Panc1 (cell line): ENCODE data around the gene TOP1. TPM values are rescaled to one million over a fixed set of nuclear protein-coding genes. Genes with fewer than 3 reads are reported as not detected.

Experiments
- ATAC-seq: fragments of 200-7000 bp; cut with Tn5 transposase; 2 replicates; pipeline ENCODE4 v1.9.1; 2020; ENCODE audit warnings: mild to moderate bottlenecking, moderate library complexity
- BruUV-seq: library from RNA; stranded (reverse); fragments of 400-500 nt; replicated peaks from 2 replicates; lab custom pipeline; 2021; lab: Mats Ljungman, UMichigan
- CTCF ChIA-PET: fragments of 300-600 bp; sonication (Branson Sonifier 250); formaldehyde crosslinking; loops from one replicate; lab custom pipeline; 2022; ENCODE audit warnings: antibody characterized with exemption; lab: Charles Lee
- POLR2A ChIA-PET: fragments of 300-600 bp; sonication (Branson Sonifier 250); formaldehyde crosslinking; loops from one replicate; lab custom pipeline; 2022; ENCODE audit warnings: antibody characterized with exemption; lab: Charles Lee
- DNase-seq: peaks from one replicate; pipeline ENCODE4 v3.0.0-alpha.2; 2010; ENCODE audit warnings: low read depth, low spot score
- H3K27ac ChIP-seq: 2 replicates; pipeline ENCODE4 v1.5.1; 2011; ENCODE audit warnings: mild to moderate bottlenecking, low read length, inconsistent platforms
- H3K27me3 ChIP-seq: fragments of 200-500 bp; sonication (Bioruptor generic); 2 replicates; pipeline ENCODE4 v1.6.0; 2014; ENCODE audit warnings: low read length, inconsistent platforms; ENCODE audit not compliant: control insufficient read depth, insufficient read depth
- H3K36me3 ChIP-seq: fragments of 200-500 bp; sonication (Bioruptor generic); 2 replicates; pipeline ENCODE4 v1.5.1; 2014; ENCODE audit warnings: inconsistent platforms, mild to moderate bottlenecking, low read length, moderate library complexity; ENCODE audit not compliant: control insufficient read depth, insufficient read depth
- H3K4me1 ChIP-seq: 2 replicates; pipeline ENCODE4 v1.5.1; 2011; ENCODE audit warnings: inconsistent platforms, mild to moderate bottlenecking, low read length, moderate library complexity; ENCODE audit not compliant: control insufficient read depth, insufficient read depth
- H3K4me3 ChIP-seq, 2 experiments: 2 replicates each; pipeline ENCODE4 v1.5.1; 2011 to 2012; ENCODE audit warnings: low read depth in 2 of 2, low read length in 2 of 2, mild to moderate bottlenecking in 2 of 2, inconsistent platforms in 1 of 2, moderate library complexity in 1 of 2
- H3K9me3 ChIP-seq: fragments of 200-500 bp; sonication (Bioruptor generic); 2 replicates; pipeline ENCODE4 v1.5.1; 2014; ENCODE audit warnings: low read depth, mild to moderate bottlenecking, inconsistent platforms, low read length, moderate library complexity; ENCODE audit not compliant: control insufficient read depth, insufficient read depth
- CTCF ChIP-seq: fragments of 450-650 bp; IDR thresholded peaks from 2 replicates; pipeline ENCODE4 v1.5.1; 2017; ENCODE audit warnings: mild to moderate bottlenecking
- POLR2AphosphoS5 ChIP-seq: IDR thresholded peaks from 2 replicates; pipeline ENCODE4 v1.6.1; 2012; ENCODE audit warnings: mild to moderate bottlenecking, low read depth, low read length, moderate library complexity
- REST ChIP-seq, 2 experiments: IDR thresholded peaks; 2 replicates each; pipeline ENCODE4 v1.6.1; 2011 to 2012; ENCODE audit warnings: low read depth in 2 of 2, control low read depth in 1 of 2, low read length in 1 of 2, mild to moderate bottlenecking in 1 of 2, moderate library complexity in 1 of 2; ENCODE audit not compliant: insufficient read depth in 1 of 2
- SIN3A ChIP-seq: IDR thresholded peaks from 2 replicates; pipeline ENCODE4 v1.6.1; 2012; ENCODE audit warnings: low read depth, mild to moderate bottlenecking, low read length, moderate library complexity, borderline replicate concordance; ENCODE audit not compliant: insufficient read depth
- TCF7L2 ChIP-seq: IDR thresholded peaks from 2 replicates; pipeline ENCODE4 v1.6.1; 2011; ENCODE audit warnings: mild to moderate bottlenecking, low read depth, low read length, inconsistent platforms
- in situ Hi-C: cut with HindIII; loops from 2 replicates; pipeline ENCODE4 v1.10.0; 2016; ENCODE audit warnings: low sequenced_read_pairs, low pct_unique_long_range_greater_than_20kb
- intact Hi-C: fragments of 100-400 bp; cut with micrococcal nuclease; formaldehyde crosslinking; loops from one replicate; pipeline ENCODE4 v1.10.0; 2022; ENCODE audit not compliant: unreplicated experiment
- total RNA-seq: library from RNA; stranded (reverse); gene quantifications from one replicate; pipeline ENCODE4 v1.2.1, GENCODE V29; 2021; ENCODE audit not compliant: unreplicated experiment

The TOP1 gene
- total RNA-seq, 1 experiment from 2014 or later = 65.2 TPM

DNA sequence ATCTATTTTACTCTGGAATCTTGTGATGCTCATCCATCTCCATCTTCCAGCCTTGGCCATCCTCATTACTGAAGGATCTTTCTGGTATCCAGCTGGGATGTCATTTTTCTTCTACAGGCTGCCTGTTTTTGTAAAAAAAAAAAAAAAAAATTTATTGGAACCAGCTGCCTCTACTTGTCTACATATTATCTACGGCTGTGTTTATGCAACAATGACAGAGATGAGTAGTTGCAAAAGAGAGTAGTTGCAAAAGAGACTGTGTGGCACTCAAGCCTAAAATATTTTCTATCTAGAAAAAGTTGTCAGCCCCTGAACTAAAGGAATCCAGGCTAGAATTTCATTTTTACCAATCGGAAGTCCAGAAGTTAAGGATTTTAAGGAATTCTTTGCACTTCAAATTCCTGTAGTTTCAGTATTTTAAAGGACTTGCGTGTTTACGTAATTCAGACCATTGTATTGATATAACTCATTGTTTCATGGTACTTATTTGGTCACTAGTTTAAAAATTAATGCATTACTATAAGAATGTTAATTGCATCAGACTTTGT is 70.2 kb downstream of the TOP1 start:
- intact Hi-C loops = no loop called here
- no peak overlapping the region for H3K4me3 ChIP-seq
- no peaks in the 10 kb centered on the region for H3K4me1 ChIP-seq
- TF ChIP-seq REST (IDR thresholded peaks at IDR 0.05; ENCODE audit: insufficient read depth in 1 of 2, low read depth in 2 of 2, low read length in 1 of 2) (no peak), CTCF (no peak), POLR2AphosphoS5 (no peak), TCF7L2 (no peak), SIN3A (no peak)
- DNase-seq = no peak
- H3K36me3 ChIP-seq = peaks cover 65% of the 10 kb centered on the region
- ChIA-PET CTCF (interaction anchor here (0.6 kb wide), 1 partner anchor 134 kb away, joined by 4 read pairs; no protein-coding TSS in a partner anchor), POLR2A (no interaction called here)
- H3K27ac ChIP-seq = no peak overlapping the region
- ATAC-seq = no peak
- BruUV-seq = no TSS peak
- in situ Hi-C loops = no loop called here
- H3K9me3 ChIP-seq = no peaks in the 10 kb centered on the region
- H3K27me3 ChIP-seq = no peaks in the 10 kb centered on the region

DNA sequence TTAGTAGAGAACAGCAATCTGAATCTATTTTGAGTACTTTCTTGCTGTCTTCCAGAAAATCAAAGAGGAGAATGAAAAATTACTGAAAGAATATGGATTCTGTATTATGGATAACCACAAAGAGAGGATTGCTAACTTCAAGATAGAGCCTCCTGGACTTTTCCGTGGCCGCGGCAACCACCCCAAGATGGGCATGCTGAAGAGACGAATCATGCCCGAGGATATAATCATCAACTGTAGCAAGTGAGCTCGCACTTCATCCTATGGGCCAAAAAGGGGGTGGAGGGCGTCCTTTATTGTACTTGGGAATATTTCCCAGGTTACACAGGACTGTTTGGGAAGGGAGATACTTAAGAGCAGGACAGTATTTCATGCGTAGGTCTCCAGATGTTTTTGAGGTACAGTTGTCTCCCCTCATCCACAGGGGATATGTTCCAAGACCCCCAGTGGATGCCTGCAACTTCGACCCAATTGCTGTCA is 71.4 kb downstream of the TOP1 start:
- Histone ChIP-seq H3K27ac (no peak overlapping the region), H3K27me3 (no peaks in the 10 kb centered on the region), H3K4me1 (no peaks in the 10 kb centered on the region), H3K36me3 (peaks cover 72% of the 10 kb centered on the region), H3K9me3 (no peaks in the 10 kb centered on the region), H3K4me3 (no peak overlapping the region)
- BruUV-seq = no TSS peak
- POLR2A ChIA-PET = no interaction called here
- CTCF ChIA-PET = no interaction called here
- in situ Hi-C loops = no loop called here
- intact Hi-C loops = no loop called here
- DNase-seq (no peak), ATAC-seq (no peak)
- TF ChIP-seq REST (IDR thresholded peaks at IDR 0.05; ENCODE audit: insufficient read depth in 1 of 2, low read depth in 2 of 2, low read length in 1 of 2) (no peak), POLR2AphosphoS5 (no peak), TCF7L2 (no peak), SIN3A (no peak), CTCF (no peak)
